H1 (cell line): ENCODE measurements around the gene EBF3. TPM values are rescaled to one million over a fixed set of nuclear protein-coding genes. Genes with fewer than 3 reads are reported as not detected.

Source experiments
- CTCF ChIA-PET: fragments of 300-600 bp; sonication (Branson Sonifier 250); formaldehyde crosslinking; loops from one replicate; lab custom pipeline; 2021; ENCODE audit not compliant: partially characterized antibody; lab: Charles Lee
- POLR2A ChIA-PET: fragments of 300-600 bp; sonication (Branson Sonifier 250); formaldehyde crosslinking; loops from one replicate; lab custom pipeline; 2021; ENCODE audit warnings: inconsistent platforms; ENCODE audit not compliant: partially characterized antibody; lab: Charles Lee
- DNase-seq, 2 experiments: peaks; one replicate each; pipeline versions ENCODE4 v3.0.0 to v3.0.0-alpha.2; 2010 to 2022; ENCODE audit warnings: low spot score in 2 of 2, low read depth in 1 of 2, mixed read lengths in 1 of 2
- FAIRE-seq: peaks from 2 replicates; lab custom pipeline; 2011; peaks lifted over from hg19 to GRCh38; lab: Jason Lieb, UNC
- H2AFZ ChIP-seq: 2 replicates; pipeline ENCODE4 v1.8.1; 2012; ENCODE audit warnings: low read length, inconsistent platforms
- H2AK5ac ChIP-seq: 2 replicates; pipeline ENCODE4 v1.6.1; 2013; ENCODE audit warnings: low read depth, low read length
- H2BK120ac ChIP-seq: replicated peaks from 2 replicates; pipeline ENCODE3; 2013; ENCODE audit warnings: low read depth, low read length, inconsistent platforms
- H2BK12ac ChIP-seq: 2 replicates; pipeline ENCODE4 v1.6.1; 2013; ENCODE audit warnings: low read depth, low read length
- H2BK15ac ChIP-seq: 2 replicates; pipeline ENCODE4 v1.6.1; 2013; ENCODE audit warnings: low read length
- H2BK20ac ChIP-seq: 2 replicates; pipeline ENCODE4 v1.6.1; 2013; ENCODE audit warnings: low read length
- H2BK5ac ChIP-seq: 2 replicates; pipeline ENCODE4 v1.6.1; 2013; ENCODE audit warnings: low read depth, low read length
- H3K14ac ChIP-seq: 2 replicates; pipeline ENCODE4 v1.6.1; 2013; ENCODE audit warnings: inconsistent platforms; ENCODE audit not compliant: insufficient read length
- H3K18ac ChIP-seq: 2 replicates; pipeline ENCODE4 v1.6.1; 2013; ENCODE audit warnings: low read length; ENCODE audit errors: extremely low read depth
- H3K23ac ChIP-seq: 2 replicates; pipeline ENCODE4 v1.6.1; 2013; ENCODE audit warnings: inconsistent platforms; ENCODE audit not compliant: insufficient read length
- H3K23me2 ChIP-seq: 2 replicates; pipeline ENCODE4 v1.6.1; 2013; ENCODE audit warnings: low read depth, low read length
- H3K27ac ChIP-seq: 2 replicates; pipeline ENCODE4 v1.6.1; 2011; ENCODE audit warnings: low read depth, low read length, inconsistent platforms
- H3K27me3 ChIP-seq, 4 experiments: replicated peaks in 1 of 4; 1 replicate in 1 of 4; 2 replicates in 3 of 4; pipeline versions ENCODE4 v1.6.1 to v1.8.1; 2011 to 2013; ENCODE audit warnings: low read length in 3 of 4, mild to moderate bottlenecking in 3 of 4, inconsistent platforms in 2 of 4, mixed read lengths in 2 of 4, moderate library complexity in 1 of 4; ENCODE audit not compliant: control insufficient read depth in 3 of 4, insufficient read depth in 3 of 4; ENCODE audit errors: extremely low read depth in 1 of 4
- H3K36me3 ChIP-seq, 4 experiments: 2 replicates each; pipeline versions ENCODE4 v1.6.1 to v1.8.1; 2011 to 2013; ENCODE audit warnings: mild to moderate bottlenecking in 4 of 4, low read length in 3 of 4, moderate library complexity in 2 of 4, control low read depth in 1 of 4, inconsistent platforms in 1 of 4; ENCODE audit not compliant: insufficient read depth in 4 of 4, control insufficient read depth in 2 of 4
- H3K4ac ChIP-seq: replicated peaks from 2 replicates; pipeline ENCODE3; 2013; ENCODE audit warnings: low read length, low read depth, mixed read lengths, inconsistent platforms; ENCODE audit not compliant: insufficient read length
- H3K4me1 ChIP-seq, 4 experiments: replicated peaks in 1 of 4; 1 replicate in 1 of 4; 2 replicates in 3 of 4; pipeline versions ENCODE4 v1.6.1 to v1.8.1; 2011 to 2013; ENCODE audit warnings: low read length in 3 of 4, inconsistent platforms in 2 of 4, mixed read lengths in 1 of 4; ENCODE audit not compliant: insufficient read depth in 4 of 4, control insufficient read depth in 3 of 4
- H3K4me2 ChIP-seq, 2 experiments: 2 replicates each; pipeline versions ENCODE4 v1.6.1 to v1.8.1; 2011 to 2013; ENCODE audit warnings: low read depth in 2 of 2, low read length in 2 of 2, control low read depth in 1 of 2, inconsistent platforms in 1 of 2, mild to moderate bottlenecking in 1 of 2; ENCODE audit not compliant: insufficient read depth in 1 of 2
- H3K4me3 ChIP-seq, 4 experiments: fragments of 200-600, 300-600 bp in 1 of 4; sonication (generic), shearing (Covaris generic), sonication (Bioruptor Twin) in 1 of 4; 2 replicates each; pipeline versions ENCODE4 v1.5.1 to v1.8.1; 2011 to 2016; ENCODE audit warnings: low read length in 4 of 4, low read depth in 3 of 4, control low read depth in 2 of 4, inconsistent platforms in 2 of 4, mild to moderate bottlenecking in 2 of 4, mixed read lengths in 1 of 4, moderate library complexity in 1 of 4; ENCODE audit not compliant: insufficient read depth in 2 of 4; ENCODE audit errors: extremely low read depth in 1 of 4
- H3K56ac ChIP-seq: replicated peaks from 2 replicates; pipeline ENCODE3; 2013; ENCODE audit warnings: low read depth, mild to moderate bottlenecking, mixed read lengths, low read length, inconsistent platforms; ENCODE audit not compliant: insufficient read length
- H3K79me1 ChIP-seq: 2 replicates; pipeline ENCODE4 v1.6.1; 2013; ENCODE audit warnings: low read depth, low read length, control low read depth
- H3K79me2 ChIP-seq, 2 experiments: 2 replicates each; pipeline versions ENCODE4 v1.6.1 to v1.8.1; 2012 to 2013; ENCODE audit warnings: low read length in 2 of 2, mild to moderate bottlenecking in 2 of 2, inconsistent platforms in 1 of 2; ENCODE audit not compliant: insufficient read depth in 2 of 2, control insufficient read depth in 1 of 2
- H3K9ac ChIP-seq, 4 experiments: replicated peaks in 1 of 4; 1 replicate in 1 of 4; 2 replicates in 3 of 4; pipeline versions ENCODE4 v1.6.1 to v1.8.1; 2011 to 2013; ENCODE audit warnings: low read depth in 3 of 4, low read length in 3 of 4, control low read depth in 2 of 4, mild to moderate bottlenecking in 2 of 4, moderate library complexity in 2 of 4, inconsistent platforms in 1 of 4; ENCODE audit errors: extremely low read depth in 1 of 4
- H3K9me3 ChIP-seq, 2 experiments: 2 replicates each; pipeline versions ENCODE4 v1.6.1 to v1.8.1; 2012 to 2013; ENCODE audit warnings: mild to moderate bottlenecking in 2 of 2, moderate library complexity in 2 of 2, control low read depth in 1 of 2, inconsistent platforms in 1 of 2, low read depth in 1 of 2, low read length in 1 of 2, mixed read lengths in 1 of 2; ENCODE audit not compliant: insufficient read depth in 2 of 2
- H4K20me1 ChIP-seq, 2 experiments: replicated peaks in 1 of 2; 2 replicates each; pipeline versions ENCODE3 to v1.8.1; 2011 to 2013; ENCODE audit warnings: inconsistent platforms in 2 of 2, low read length in 2 of 2, mild to moderate bottlenecking in 1 of 2; ENCODE audit not compliant: insufficient read depth in 2 of 2, control insufficient read depth in 1 of 2
- H4K5ac ChIP-seq: 2 replicates; pipeline ENCODE4 v1.6.1; 2013; ENCODE audit warnings: low read length, low read depth, mixed read lengths, inconsistent platforms; ENCODE audit not compliant: insufficient read length
- H4K8ac ChIP-seq: 2 replicates; pipeline ENCODE4 v1.8.0; 2013; ENCODE audit warnings: mild to moderate bottlenecking, moderate library complexity, low read length, inconsistent platforms; ENCODE audit not compliant: insufficient read depth; ENCODE audit errors: extremely low read depth
- H4K91ac ChIP-seq: replicated peaks from 2 replicates; pipeline ENCODE3; 2013; ENCODE audit warnings: low read length, mixed read lengths, inconsistent platforms; ENCODE audit not compliant: insufficient read length
- BRCA1 ChIP-seq: IDR thresholded peaks from 2 replicates; pipeline ENCODE4 v1.6.1; 2012; ENCODE audit warnings: low read depth, low read length, improper control_type of control experiment
- JUND ChIP-seq: IDR thresholded peaks from 2 replicates; pipeline ENCODE4 v1.6.1; 2011; ENCODE audit warnings: mild to moderate bottlenecking, improper control_type of control experiment, low read length
- MAFK ChIP-seq: IDR thresholded peaks from 2 replicates; pipeline ENCODE4 v1.6.1; 2012; ENCODE audit warnings: low read depth, mild to moderate bottlenecking, improper control_type of control experiment, low read length
- POLR2AphosphoS5 ChIP-seq: IDR thresholded peaks from 2 replicates; pipeline ENCODE4 v1.6.1; 2011; ENCODE audit warnings: low read depth, low read length
- RFX5 ChIP-seq: IDR thresholded peaks from 2 replicates; pipeline ENCODE4 v1.6.1; 2011; ENCODE audit warnings: low read depth, low read length, improper control_type of control experiment, borderline replicate concordance
- SP1 ChIP-seq: IDR thresholded peaks from 2 replicates; pipeline ENCODE4 v1.6.1; 2011; ENCODE audit warnings: low read depth, low read length
- SRF ChIP-seq: IDR thresholded peaks from 2 replicates; pipeline ENCODE4 v1.6.1; 2011; ENCODE audit warnings: mild to moderate bottlenecking, low read depth, low read length, moderate library complexity
- WGBS, 2 experiments: shearing (Covaris generic) in 1 of 2; methylation state at CpG; one replicate each; pipeline versions ENCODE4 v1.1.6 to v1.1.7; 2013 to 2015; ENCODE audit warnings: low lambda C conversion rate in 2 of 2, mixed read lengths in 2 of 2, inconsistent platforms in 1 of 2, low coverage in 1 of 2, missing lambda C conversion rate in 1 of 2; ENCODE audit not compliant: insufficient replicate concordance in 2 of 2, insufficient coverage in 1 of 2, insufficient read length in 1 of 2; ENCODE audit errors: extremely low coverage in 1 of 2, missing lambda C conversion rate in 1 of 2; 5-methylcytosine and 5-hydroxymethylcytosine counted together
- polyA plus RNA-seq, 7 experiments: library from polyadenylated mRNA; depleted of rRNA in 3 of 7; stranded (reverse) in 5 of 7; unstranded in 2 of 7; fragments of >200 nt in 5 of 7; fragments of 200-250 nt in 2 of 7; gene quantifications; 1 replicate in 5 of 7; 2 replicates in 1 of 7; 4 replicates in 1 of 7; pipeline versions ENCODE4 v1.2.1 to v1.2.3, GENCODE V29; 2011 to 2013; ENCODE audit warnings: missing spikeins in 2 of 7, mixed read lengths in 2 of 7
- total RNA-seq: library from RNA; stranded (reverse); fragmentation: NEBNext Ultra II Directional; extraction: Animal tissue kit (Norgen Biotek cat#: 25700); gene quantifications from 2 replicates; pipeline ENCODE4 v1.2.1, GENCODE V29; 2021
- TF ChIP-seq, protein P1 (sequence below): IDR thresholded peaks from 2 replicates; pipeline ENCODE4 v1.6.1; 2012; ENCODE audit warnings: inconsistent platforms
- TF ChIP-seq, protein P2 (sequence below), 3 experiments: IDR thresholded peaks; 1 replicate in 2 of 3; 2 replicates in 1 of 3; pipeline versions ENCODE4 v1.5.1 to v1.6.1; 2011; ENCODE audit warnings: low read length in 3 of 3, mild to moderate bottlenecking in 3 of 3, inconsistent platforms in 2 of 3, low read depth in 1 of 3, moderate library complexity in 1 of 3; ENCODE audit not compliant: insufficient read depth in 1 of 3; ENCODE audit errors: control extremely low read depth in 1 of 3
- TF ChIP-seq, protein P3 (sequence below): IDR thresholded peaks from 2 replicates; pipeline ENCODE4 v1.6.1; 2011; ENCODE audit warnings: low read length, improper control_type of control experiment

The EBF3 gene
- total and polyA plus RNA-seq, 2 of the 8 experiments (the other 6 are each of a cell fraction or from before 2014, with no cell fraction given): 0.08 to 0.26 TPM

DNA sequence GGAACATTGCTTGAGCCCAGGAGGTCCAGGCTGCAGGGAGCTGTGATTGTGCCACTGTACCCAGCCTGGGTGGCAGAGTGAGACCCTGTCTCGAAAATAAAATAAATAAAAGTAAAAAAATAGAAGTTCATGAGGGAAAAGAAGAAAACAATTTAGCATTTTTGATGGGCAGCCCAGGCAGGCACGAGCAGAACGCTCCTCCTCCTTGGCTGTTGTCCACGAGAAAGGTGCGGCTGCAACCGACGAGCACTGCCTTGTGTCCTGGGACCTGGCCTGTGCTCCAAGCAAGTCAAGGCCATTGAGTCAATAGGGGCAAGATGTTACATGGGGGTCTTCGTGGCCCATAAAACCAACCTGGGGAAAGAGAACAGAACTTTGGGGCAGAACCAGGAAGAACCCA, 25.6 kb downstream of the EBF3 start:
- Histone ChIP-seq H3K56ac (no peak overlapping the region), H3K79me1 (no peaks in the 10 kb centered on the region), H4K20me1 (no peaks in the 10 kb centered on the region), H2BK12ac (no peak overlapping the region), H2BK20ac (no peak overlapping the region), H3K36me3 (no peaks in the 10 kb centered on the region), H2AK5ac (no peak overlapping the region), H3K79me2 (no peaks in the 10 kb centered on the region), H3K9ac (no peak overlapping the region), H3K4ac (no peak overlapping the region), H4K91ac (no peak overlapping the region), H3K9me3 (no peaks in the 10 kb centered on the region), H2BK15ac (no peak overlapping the region), H2BK5ac (no peak overlapping the region), H3K4me3 (no peak overlapping the region), H3K4me1 (peaks cover 0 to 3% (median 0%) of the 10 kb centered on the region in 4 experiments; a peak in 1 of 7 replicates), H3K27ac (no peak overlapping the region), H3K4me2 (no peak overlapping the region), H2AFZ (no peak overlapping the region), H4K5ac (no peak overlapping the region), H3K23ac (no peak overlapping the region), H3K14ac (no peak overlapping the region), H4K8ac (no peak overlapping the region), H3K27me3 (no peaks in the 10 kb centered on the region; a peak in 1 of 7 replicates), H3K18ac (no peak overlapping the region), H2BK120ac (no peak overlapping the region), H3K23me2 (no peaks in the 10 kb centered on the region)
- DNase-seq (no peak), FAIRE-seq (no peak)
- WGBS, 2 experiments: 90% methylated on average over 4 of the region's 8 CpGs; no CpG with 5 or more reads in 1 of the 2 experiments
- ChIA-PET POLR2A (no interaction called here), CTCF (interaction anchor here (0.7 to 2.7 kb wide), 3 partner anchors 10 to 1578 kb away, joined by 3 to 6 read pairs (median 4); no protein-coding TSS in a partner anchor)
- TF ChIP-seq, protein P1, sequence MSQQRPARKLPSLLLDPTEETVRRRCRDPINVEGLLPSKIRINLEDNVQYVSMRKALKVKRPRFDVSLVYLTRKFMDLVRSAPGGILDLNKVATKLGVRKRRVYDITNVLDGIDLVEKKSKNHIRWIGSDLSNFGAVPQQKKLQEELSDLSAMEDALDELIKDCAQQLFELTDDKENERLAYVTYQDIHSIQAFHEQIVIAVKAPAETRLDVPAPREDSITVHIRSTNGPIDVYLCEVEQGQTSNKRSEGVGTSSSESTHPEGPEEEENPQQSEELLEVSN: no peak
- TF ChIP-seq, protein P2, sequence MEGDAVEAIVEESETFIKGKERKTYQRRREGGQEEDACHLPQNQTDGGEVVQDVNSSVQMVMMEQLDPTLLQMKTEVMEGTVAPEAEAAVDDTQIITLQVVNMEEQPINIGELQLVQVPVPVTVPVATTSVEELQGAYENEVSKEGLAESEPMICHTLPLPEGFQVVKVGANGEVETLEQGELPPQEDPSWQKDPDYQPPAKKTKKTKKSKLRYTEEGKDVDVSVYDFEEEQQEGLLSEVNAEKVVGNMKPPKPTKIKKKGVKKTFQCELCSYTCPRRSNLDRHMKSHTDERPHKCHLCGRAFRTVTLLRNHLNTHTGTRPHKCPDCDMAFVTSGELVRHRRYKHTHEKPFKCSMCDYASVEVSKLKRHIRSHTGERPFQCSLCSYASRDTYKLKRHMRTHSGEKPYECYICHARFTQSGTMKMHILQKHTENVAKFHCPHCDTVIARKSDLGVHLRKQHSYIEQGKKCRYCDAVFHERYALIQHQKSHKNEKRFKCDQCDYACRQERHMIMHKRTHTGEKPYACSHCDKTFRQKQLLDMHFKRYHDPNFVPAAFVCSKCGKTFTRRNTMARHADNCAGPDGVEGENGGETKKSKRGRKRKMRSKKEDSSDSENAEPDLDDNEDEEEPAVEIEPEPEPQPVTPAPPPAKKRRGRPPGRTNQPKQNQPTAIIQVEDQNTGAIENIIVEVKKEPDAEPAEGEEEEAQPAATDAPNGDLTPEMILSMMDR (IDR thresholded peaks at IDR 0.05; ENCODE audit: control extremely low read depth in 1 of 3, insufficient read depth in 1 of 3, low read depth in 1 of 3, low read length in 3 of 3): no peak
- TF ChIP-seq RFX5: no peak
- no peak for TF ChIP-seq JUND
- TF ChIP-seq SRF: no peak
- TF ChIP-seq MAFK: no peak
- TF ChIP-seq, protein P3, sequence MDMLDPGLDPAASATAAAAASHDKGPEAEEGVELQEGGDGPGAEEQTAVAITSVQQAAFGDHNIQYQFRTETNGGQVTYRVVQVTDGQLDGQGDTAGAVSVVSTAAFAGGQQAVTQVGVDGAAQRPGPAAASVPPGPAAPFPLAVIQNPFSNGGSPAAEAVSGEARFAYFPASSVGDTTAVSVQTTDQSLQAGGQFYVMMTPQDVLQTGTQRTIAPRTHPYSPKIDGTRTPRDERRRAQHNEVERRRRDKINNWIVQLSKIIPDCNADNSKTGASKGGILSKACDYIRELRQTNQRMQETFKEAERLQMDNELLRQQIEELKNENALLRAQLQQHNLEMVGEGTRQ: no peak
- TF ChIP-seq POLR2AphosphoS5: no peak
- no peak for TF ChIP-seq SP1
- no peak for TF ChIP-seq BRCA1
